Head of caudate nucleus (tissue), 42 donors: Measurements from ENCODE around the gene PDXK.
"Not testable (repeated sequence)": the region's sequence is repeated elsewhere in the genome, so short reads cannot be mapped to it uniquely, and the experiment has no call there.

ENCODE experiments used
- DNase-seq, 42 donors: peaks; one replicate each; pipeline versions ENCODE4 v3.0.0 to v3.0.0-alpha.2; 2020 to 2021; ENCODE audit warnings: mixed read lengths in 7 of 42
- intact Hi-C: fragments of 100-400 bp; cut with DNase I; formaldehyde crosslinking; loops from one replicate; pipeline ENCODE4 v1.15.0; 2022

The PDXK gene

DNA sequence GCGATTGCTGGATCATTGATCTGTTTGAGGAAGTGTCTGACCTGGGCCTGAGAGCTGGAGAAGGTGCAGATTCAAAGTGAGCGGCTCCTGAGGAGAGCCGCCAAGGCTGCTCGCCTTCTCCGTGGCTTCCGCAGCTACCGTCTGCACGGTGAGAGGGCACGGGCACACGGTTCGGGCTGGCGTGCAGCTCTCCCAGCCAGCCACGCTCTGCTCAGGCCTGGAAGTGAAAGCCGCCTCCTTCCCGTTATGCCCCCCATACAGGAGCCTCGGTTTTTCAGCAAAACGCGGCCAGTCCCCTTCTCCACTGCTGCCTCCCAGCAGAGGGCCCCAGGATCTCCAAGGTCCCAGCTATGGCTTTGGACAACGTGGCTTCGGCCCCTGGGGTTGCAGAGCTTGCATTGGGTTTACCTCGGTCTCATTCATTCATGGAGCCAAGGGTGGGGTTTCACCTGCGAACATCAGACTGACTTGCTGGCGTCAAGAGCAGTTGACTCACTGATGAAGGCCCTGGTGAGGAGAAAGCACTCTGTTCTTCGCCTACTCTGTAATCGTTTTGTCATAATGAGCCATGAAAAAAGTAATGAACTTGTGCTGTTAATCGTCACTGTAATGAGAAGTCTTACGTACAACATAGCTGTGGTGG is 24.4 kb upstream of the PDXK start:
- DNase-seq: peak in 20 of 42 donors; percentile 25 to 77 (median 43)
- intact Hi-C loops: no loop called here

DNA sequence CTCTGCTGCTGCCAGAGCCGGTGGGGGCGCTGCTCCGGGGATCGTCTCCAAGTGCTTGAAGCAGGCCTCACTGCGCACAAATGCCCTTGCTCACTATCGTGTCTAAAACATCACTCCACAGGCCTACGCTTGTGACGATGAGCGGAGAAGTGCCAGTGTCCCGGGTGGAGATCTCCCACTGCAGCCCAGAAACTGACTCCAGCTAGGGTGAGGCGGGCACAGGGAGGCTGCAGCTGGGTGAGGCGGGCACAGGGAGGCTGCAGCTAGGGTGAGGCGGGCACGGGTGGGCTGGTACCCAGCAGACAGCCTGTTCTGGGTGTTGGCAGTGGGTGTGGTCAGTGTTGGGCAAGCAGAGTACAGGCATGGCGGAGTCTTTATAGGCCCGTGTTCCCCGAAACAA is 22.7 kb upstream of the PDXK start:
- DNase-seq: peak in 2 of 42 donors; percentile 28 to 35
- intact Hi-C loops: no loop called here

DNA sequence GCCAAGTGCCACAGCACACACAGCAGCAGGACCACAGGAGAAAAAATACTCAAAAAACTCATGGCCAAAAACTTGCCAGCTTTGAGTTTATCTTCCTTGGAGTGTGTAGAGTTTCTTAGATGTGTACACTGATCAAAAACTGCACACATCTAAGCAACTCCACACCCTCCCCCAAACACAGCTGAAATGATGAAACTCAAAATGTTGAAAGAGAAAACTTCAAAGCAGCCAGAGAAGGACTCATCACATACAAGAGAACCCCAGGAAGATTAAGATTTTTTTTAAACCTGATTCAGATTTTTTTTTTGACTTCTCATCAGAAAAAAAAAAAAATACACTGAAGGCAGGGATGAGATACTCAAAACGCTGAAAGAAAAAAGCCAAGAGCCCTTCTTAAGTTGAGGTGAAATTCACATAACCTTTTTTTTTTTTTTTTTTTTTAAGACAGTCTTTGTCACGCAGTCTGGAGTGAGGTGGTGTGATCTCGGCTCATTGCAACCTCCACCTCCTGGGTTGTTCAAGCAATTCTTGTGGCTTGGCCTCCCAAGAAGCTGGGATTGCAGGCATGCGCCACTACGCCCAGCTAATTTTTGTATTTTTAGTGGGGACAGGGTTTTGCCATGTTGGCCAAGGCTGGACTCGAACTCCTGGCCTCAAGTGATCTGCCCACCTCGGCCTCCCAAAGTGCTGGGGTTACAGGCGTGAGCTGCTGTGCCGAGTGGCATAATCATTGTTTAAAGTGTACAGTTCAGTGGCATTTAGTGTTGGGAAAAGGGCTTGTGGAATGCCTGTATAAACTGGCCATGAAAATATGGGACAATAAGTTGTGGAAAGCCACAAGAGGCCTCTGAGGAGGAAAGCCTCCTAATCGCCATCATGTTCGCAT is 20.9 kb upstream of the PDXK start:
- DNase-seq: peak in 1 of 42 donors; percentile 1
- intact Hi-C loops: no loop called here

DNA sequence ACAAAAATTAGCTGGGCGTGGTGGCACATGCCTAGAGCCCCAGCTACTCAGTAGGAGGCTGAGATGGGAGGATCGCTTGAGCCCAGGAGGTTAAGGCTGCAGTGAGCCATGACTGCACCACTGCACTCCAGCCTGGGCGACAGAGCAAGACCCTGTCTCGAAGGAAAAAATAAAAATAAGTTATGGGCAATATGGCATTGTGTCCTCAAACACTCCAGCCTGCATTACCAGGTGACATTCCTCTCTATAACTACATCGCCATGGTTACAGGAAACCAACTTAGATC is 19.5 kb upstream of the PDXK start:
- DNase-seq, intact Hi-C loops: not testable (repeated sequence)

DNA sequence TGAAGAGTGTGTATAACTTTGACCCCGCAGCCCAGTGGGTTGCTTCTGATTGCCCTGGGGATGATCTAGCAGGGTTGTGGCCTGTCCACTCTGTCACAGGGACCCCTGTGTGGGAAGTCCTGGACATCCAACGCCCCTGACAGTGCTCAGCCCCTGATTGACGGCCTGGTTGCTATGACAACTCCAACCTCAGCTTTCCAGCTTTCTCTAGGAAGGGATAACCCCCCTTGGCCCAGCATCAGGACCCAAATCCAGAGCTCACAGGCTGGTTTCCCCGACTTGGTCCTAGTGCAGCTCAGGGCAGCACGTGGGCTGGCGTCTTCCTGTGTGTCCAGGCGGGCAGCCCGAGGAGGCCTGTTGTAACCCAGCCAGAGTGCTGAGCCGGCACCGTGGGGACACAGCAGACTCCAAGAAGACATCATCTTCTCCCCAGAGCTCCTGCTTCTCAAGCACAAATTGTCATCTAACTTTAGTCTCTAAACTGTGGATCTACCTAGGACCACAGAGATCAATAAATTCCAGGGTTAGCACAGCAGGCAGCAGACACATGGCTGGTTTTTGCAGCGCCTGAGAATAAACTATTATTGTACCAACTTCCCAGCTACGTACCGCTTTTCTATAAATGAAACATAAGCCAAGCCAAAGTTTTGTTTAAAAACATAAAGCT is 18.9 kb upstream of the PDXK start:
- peak in 3 of 42 donors; percentile 35 to 68 (median 62) for DNase-seq
- intact Hi-C loops: no loop called here

DNA sequence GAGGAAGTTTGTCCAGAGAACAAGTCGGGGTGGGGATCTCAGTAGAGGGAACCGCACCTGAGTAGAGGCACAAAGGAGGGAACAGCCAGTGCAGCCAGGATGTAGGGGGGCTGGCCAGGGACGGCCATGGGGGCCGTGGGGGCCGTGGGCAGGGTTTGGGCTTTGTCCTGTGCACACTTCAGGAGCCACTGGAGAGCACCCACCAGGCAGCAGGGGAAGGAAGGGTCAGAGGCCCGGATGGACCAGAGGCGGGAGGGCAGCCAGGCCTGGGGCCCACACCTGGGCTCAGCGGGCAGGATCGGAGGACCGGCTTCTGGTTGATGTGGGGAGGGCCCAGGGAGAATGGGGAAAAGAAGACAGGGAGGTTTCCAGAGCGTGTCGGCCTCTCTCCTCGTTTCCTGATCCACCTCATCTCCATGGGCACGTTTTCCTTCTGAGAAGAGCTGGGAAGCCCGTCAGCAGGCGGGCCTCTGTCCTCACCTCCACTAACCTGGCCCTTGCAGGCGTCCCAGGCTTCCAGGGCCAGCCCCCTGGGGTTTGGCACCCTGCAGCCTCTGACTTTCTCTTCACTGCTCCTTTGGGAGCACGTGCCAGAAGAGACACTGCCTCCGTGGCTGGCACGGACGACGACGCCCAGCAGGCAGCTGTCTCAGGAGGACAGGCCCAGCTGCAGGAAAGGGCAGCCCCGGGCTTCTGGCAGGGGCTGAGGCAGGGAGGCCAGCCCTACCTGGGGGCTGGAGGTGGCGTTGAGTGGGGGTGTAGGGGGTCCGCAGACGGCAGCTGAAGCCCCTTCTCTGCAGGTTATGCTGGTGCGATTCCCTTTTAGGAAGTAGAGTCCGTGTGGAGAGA is 16.8 kb upstream of the PDXK start:
- intact Hi-C loops: no loop called here
- DNase-seq: no peak

DNA sequence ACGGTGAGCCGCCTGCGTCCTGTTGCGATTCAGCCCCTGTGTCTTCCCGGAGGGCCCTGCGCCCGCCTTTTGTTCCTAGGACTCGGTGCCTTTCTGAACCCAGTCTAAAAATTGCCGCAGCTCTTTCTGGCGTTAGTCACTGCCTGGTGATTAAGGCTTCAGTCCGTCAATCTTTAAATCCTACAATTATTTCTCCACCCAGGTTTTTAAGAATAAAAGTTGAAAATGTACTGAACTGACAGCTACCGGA is 16.2 kb upstream of the PDXK start:
- intact Hi-C loops: no loop called here
- peak in 20 of 42 donors; percentile 29 to 77 (median 57) for DNase-seq

DNA sequence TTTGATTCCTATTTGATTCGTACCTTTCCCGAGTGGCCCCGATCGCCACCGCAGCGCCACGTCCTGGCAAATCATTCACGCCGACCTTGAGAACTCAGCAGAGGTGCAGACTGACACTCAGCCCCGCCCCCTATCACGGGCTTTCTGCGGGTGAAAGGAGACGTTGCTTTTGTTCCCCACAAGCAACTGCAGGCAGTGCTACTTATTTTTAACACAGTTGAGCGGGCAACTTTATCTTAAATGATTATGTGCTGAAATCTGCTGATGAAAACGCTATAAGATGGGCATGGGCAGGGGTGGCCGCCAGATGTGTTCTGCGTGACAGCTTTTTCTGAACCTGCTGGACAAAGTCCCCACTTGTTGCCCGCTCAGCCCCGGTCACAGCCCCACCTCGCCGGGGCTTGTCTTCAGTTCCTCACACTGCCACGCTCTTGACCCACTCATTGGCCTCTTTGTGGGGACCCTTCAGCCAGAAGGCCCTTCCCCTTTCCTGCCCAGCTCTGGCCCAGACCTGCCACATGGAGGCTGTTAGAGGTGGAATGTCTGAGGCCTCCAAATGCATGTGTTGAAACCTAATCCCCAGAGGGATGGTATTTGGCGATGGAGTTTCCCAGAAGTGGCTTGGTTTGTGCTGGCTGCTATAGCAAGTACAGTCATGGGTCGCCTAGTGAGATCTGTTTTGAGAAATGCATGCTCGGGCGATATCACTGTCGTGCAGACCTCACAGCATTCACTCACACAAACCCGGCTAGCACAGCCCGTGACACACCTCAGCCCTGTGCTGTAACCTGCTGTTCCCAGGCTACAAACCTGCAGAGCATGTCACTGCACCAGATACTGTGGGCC is 15.7 kb upstream of the PDXK start:
- intact Hi-C loops: no loop called here
- peak; percentile 43 to 87 (median 71) for DNase-seq

DNA sequence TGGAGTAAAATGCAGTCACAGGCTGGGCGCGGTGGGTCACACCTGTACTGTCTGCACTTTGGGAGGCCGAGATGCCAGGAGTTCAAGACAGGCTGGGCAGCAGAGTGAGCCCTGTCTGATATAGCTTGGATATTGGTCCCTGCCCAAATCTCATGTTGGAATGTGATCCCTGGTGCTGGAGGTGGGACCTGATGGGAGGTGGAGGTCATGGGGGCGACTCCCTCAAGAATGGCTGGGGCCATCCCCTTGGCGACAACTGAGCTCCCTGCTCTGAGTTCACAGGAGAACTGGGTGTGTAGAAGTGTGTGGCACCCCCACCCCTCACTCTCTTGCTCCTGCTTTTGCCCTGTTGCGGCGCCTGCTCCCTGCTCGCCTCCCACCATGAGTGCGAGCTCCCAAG is 11.5 kb upstream of the PDXK start:
- intact Hi-C loops: no loop called here
- no peak for DNase-seq

DNA sequence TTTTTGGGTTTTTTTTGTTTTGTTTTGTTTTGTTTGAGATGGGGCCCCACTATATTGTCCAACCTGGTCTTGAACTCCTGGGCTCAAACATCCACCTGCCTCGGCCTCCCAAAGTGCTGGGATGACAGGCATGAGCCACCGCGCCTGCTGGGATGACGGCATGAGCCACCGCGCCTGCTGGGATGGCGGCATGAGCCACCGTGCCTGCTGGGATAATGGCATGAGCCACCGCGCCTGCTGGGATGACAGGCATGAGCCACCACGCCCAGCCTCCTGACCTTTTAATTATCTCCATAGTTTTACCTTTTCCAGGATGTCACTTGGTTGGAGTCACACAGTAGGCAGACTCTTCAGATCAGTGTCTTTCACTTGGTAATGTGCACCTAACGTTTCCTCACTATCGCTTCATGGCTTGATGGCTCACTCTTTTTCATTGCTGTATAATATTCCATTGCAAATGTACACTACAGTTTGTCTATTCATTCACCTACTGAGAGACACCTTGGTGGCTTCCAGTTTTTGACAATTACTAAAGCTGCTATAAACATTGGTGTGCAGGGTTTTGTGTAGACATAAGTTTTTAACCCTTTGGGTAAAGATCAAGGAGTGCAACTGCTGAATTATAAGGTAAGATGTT is 10.1 kb upstream of the PDXK start:
- intact Hi-C loops: no loop called here
- DNase-seq: no peak

DNA sequence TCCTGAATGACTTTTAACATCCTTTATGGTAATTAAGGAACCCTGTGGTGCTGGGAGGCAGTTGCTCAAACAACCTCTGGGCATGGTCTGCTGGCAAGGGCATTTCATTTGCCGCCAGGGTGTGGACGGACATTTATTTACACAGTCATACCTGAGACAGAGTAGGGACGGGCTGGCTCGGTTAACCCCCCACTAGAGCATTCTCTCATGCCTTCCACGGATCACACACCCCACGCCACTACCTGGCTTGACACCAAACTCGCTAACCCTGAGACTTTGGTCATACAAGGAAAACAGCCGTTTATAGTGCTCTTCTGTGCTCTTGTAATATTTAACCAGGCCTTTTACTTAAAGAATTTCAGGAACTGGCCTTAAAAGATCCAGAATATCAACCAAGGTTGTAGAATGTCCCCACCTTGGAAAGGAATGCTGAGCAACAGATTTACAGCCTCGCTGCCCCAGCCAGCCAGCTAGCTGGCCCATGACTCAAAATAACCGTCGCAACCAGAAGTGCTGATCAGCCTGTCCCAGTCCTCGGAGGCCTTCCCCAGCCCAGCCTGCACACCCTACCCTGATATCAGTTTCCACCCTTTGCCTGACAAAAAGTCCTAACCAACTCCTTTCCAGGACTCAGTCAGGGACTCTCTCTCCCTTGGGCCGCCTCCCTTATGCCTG is 6.5 kb upstream of the PDXK start:
- intact Hi-C loops: no loop called here
- DNase-seq: no peak

DNA sequence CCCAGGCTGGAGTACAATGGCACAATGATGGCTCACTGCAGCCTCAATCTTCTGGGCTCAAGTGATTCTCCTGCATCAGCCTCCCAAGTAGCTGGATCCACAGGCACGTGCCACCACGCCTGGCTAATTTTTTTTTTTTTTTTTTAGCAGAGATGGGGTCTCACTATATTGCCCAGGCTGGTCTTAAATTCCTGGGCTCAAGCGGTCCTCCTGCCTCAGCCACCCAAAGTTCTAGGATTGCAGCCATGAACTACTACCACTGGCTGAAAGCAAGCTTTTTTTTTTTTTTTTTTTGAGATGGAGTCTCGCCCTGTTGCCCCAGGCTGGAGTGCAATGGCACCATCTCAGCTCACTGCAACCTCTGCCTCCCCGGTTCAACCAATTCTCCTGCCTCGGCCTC is 5.8 kb upstream of the PDXK start:
- intact Hi-C loops, DNase-seq: not testable (repeated sequence)

DNA sequence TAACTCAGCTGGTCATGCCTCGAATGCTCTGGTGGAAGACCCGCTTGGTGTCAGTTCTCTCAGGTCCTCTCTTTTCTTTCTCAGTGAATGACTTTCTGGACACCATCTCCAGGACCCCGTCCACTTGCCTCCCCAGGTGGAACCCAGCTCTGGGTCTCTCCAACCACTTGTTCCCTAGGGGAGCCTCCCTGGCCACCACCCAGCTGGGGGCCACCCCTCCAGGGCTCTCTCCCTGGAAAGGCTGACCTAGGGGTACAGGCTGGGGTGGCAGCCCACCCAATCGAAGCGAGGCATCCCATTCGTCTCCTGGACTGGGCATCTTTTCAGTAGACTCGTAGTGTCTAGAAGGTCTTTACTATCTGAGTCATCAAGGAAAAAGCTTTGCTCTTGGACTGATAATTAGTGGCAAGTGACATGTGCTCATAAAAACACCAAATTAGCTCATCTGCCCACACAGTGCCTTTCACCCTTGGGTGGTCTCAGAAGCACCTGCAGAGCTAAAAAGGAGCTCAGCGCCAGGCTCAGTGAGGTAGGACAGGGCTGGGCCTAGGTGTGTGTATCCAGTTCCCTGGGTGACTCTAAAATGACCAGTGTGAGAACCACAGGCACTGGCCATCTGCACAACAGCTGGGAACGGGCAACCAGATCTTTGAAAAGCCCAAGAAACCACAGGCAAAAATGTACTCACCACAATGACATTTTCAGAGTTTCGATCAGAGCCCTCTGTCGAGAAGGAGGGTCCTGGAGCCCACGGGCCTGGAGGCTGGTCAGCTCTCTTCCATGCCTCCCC is 2.4 kb upstream of the PDXK start:
- DNase-seq: no peak
- intact Hi-C loops: no loop called here

DNA sequence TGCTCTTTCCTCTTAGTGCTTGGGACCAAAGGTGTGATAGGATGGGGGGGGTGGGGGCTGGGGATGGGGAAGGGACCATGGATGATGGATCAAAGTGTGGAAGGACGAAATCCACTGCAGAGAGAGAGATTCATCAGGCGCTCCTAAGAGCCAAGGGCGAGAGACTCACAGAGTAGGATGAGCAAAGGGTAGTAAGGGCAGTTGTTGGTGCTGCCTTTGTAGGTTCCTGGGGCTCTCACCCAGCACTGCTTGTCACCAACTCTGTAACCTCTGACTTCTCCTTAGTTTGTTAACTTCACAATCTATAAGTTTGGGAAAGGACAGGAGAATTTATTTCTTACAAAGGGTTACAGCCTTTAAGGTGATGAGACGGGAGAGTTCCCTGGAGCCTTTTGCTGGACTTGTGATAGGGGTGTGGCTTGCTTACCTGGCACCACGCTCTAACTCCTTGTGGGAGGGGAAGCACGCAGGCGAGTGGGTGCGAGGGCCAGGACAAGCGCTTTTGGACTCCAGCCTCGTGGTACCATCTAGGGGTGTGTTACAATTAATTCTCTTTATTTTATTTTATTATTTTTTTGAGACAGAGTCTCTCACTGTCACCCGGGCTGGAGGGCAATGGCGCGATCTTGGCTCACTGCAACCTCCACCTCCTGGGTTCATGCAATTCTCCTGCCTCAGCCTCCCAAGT is 1.6 kb upstream of the PDXK start:
- DNase-seq: no peak
- intact Hi-C loops: no loop called here

DNA sequence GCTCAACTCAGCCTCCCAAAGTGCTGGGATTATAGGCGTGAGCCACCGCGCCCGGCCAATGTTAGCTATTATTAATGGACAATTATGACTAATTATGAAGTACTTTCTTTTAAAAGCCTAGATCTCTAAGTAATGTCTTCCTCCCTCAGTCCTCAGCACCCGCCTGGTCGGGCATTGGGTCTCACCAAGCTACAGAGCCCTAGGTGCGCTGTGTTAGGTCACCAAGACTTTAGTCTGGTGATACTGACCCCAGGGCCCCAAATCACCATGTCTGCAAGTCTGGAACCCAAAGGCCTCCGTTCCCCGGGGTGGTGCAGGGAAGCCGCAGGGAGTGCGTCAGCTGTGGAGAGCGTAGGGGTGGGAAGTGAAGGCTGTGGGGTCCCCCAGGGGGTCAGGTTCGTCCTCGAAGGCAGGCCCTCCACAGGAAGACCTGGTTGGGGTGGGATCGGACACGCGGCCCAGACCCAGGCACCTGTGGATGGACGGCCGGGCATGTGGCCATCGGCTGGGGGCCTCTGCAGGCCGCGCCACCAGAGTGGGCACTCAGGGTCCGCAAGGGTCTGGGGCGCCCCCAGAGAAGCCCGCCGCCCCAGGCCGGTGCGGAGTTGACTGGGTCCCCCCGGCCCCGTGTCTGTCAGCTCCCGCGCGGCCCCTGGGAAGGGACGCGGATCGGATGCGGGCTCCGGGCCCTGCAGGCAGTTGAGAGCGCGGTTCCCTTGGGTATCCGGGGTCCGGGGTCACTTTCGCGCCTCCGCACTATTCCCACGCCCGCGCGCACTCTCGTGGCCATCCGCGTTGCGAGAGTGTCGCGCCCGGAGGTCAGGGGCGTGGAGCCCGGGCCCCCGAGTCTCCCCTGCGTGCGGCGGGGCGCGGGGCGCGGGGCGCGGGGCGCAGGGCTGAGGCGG is 710 bp upstream of the PDXK start:
- no peak for DNase-seq
- intact Hi-C loops: no loop called here
